PFSK-1 (cell line): ENCODE data around the gene FZR1.

ENCODE experiments used
- FOXP2 ChIP-seq: optimal IDR thresholded peaks from 2 replicates; pipeline ENCODE3; 2011; ENCODE audit warnings: borderline replicate concordance, control low read depth, inconsistent platforms; ENCODE audit not compliant: insufficient read depth; ENCODE audit errors: extremely low read length, extremely low read depth
- SIN3A ChIP-seq: IDR thresholded peaks from 2 replicates; pipeline ENCODE4 v1.6.1; 2012; ENCODE audit warnings: mild to moderate bottlenecking, low read length, moderate library complexity, borderline replicate concordance; ENCODE audit not compliant: insufficient read depth
- TF ChIP-seq, protein P1 (sequence below), 2 experiments: IDR thresholded peaks; 2 replicates each; pipeline versions ENCODE4 v1.6.1 to v1.8.0; 2011 to 2012; ENCODE audit warnings: low read depth in 2 of 2, low read length in 2 of 2, control low read depth in 1 of 2, inconsistent platforms in 1 of 2, mild to moderate bottlenecking in 1 of 2, moderate library complexity in 1 of 2; ENCODE audit not compliant: insufficient read depth in 1 of 2

DNA sequence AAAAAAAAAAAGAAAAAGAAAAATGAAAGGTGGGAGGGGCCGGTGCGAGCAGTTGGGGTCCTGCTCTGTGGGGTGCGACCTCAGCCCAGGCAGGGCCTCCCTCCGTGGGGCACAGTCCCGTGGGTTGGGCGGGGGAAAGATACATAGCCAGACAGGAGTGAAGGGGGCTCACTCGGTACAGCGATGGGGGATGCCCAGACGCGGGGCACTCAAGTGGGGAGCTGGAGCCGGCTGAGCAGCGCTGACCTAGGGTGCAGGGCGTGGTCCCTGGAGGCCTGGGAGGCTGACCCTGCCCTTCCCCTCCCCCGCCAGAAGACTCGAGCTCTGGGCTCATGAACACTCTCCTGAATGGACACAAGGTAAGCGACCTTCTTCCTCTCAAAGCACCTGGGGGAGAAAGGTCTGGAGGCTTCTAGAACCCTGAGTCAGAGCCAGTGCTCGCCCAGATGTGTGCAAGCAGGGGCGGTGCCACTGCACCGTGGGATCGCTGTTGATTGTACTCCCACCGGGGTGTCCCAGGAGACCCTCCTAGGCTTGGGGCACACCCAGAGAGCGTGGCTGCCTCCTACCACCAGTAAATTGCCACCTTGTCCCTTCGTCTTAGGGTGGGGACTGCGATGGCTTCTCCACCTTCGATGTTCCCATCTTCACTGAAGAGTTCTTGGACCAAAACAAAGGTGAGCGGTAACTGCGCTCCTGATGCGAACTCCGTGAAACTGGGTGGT, 70.0 kb downstream of the FZR1 start:
- TF ChIP-seq FOXP2 (no peak), SIN3A (no peak)
- TF ChIP-seq, protein P1, sequence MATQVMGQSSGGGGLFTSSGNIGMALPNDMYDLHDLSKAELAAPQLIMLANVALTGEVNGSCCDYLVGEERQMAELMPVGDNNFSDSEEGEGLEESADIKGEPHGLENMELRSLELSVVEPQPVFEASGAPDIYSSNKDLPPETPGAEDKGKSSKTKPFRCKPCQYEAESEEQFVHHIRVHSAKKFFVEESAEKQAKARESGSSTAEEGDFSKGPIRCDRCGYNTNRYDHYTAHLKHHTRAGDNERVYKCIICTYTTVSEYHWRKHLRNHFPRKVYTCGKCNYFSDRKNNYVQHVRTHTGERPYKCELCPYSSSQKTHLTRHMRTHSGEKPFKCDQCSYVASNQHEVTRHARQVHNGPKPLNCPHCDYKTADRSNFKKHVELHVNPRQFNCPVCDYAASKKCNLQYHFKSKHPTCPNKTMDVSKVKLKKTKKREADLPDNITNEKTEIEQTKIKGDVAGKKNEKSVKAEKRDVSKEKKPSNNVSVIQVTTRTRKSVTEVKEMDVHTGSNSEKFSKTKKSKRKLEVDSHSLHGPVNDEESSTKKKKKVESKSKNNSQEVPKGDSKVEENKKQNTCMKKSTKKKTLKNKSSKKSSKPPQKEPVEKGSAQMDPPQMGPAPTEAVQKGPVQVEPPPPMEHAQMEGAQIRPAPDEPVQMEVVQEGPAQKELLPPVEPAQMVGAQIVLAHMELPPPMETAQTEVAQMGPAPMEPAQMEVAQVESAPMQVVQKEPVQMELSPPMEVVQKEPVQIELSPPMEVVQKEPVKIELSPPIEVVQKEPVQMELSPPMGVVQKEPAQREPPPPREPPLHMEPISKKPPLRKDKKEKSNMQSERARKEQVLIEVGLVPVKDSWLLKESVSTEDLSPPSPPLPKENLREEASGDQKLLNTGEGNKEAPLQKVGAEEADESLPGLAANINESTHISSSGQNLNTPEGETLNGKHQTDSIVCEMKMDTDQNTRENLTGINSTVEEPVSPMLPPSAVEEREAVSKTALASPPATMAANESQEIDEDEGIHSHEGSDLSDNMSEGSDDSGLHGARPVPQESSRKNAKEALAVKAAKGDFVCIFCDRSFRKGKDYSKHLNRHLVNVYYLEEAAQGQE (IDR thresholded peaks at IDR 0.05; ENCODE audit: insufficient read depth in 1 of 2, low read depth in 2 of 2, low read length in 2 of 2): no peak
